Activated B cell treated with CpG ODN at 0.5 μM for 24 hours (primary cell): ENCODE data around the gene FNIP2. TPM values are rescaled to one million over a fixed set of nuclear protein-coding genes. Genes with fewer than 3 reads are reported as not detected.
"Not testable (repeated sequence)": the region's sequence is repeated elsewhere in the genome, so short reads cannot be mapped to it uniquely, and the experiment has no call there.

Source experiments
- ATAC-seq: fragments of 200-7000 bp; cut with Tn5 transposase; one replicate; pipeline ENCODE4 v1.10.0; 2021; ENCODE audit warnings: low read depth, mild to moderate bottlenecking, moderate library complexity
- CTCF ChIA-PET: fragments of 350-600 bp; sonication (Branson Sonifier 250); formaldehyde crosslinking; loops from one replicate; lab custom pipeline; 2021; ENCODE audit warnings: antibody characterized with exemption; lab: Charles Lee
- POLR2A ChIA-PET: fragments of 350-600 bp; sonication (Branson Sonifier 250); formaldehyde crosslinking; loops from one replicate; lab custom pipeline; 2021; ENCODE audit warnings: antibody characterized with exemption; lab: Charles Lee
- DNase-seq: peaks from one replicate; pipeline ENCODE4 v3.0.0; 2022
- H3K27ac Mint-ChIP-seq: one replicate; pipeline ENCODE4 v1.8.0; 2020; ENCODE audit warnings: mixed read lengths
- H3K27me3 Mint-ChIP-seq: one replicate; pipeline ENCODE4 v1.8.0; 2021; ENCODE audit warnings: mixed read lengths
- H3K36me3 Mint-ChIP-seq: one replicate; pipeline ENCODE4 v1.8.0; 2021; ENCODE audit warnings: low read depth, mixed read lengths
- H3K4me1 Mint-ChIP-seq: one replicate; pipeline ENCODE4 v1.8.0; 2021; ENCODE audit warnings: mixed read lengths
- H3K4me3 Mint-ChIP-seq: one replicate; pipeline ENCODE4 v1.8.0; 2020; ENCODE audit warnings: mild to moderate bottlenecking, mixed read lengths
- H3K9me3 Mint-ChIP-seq: one replicate; pipeline ENCODE4 v1.8.0; 2020; ENCODE audit warnings: mixed read lengths
- CTCF ChIP-seq: fragments of 200-600 bp; IDR thresholded peaks from one replicate; pipeline ENCODE4 v1.8.0; 2022; ENCODE audit warnings: antibody characterized with exemption, mild to moderate bottlenecking
- intact Hi-C: fragments of 100-400 bp; cut with micrococcal nuclease; formaldehyde crosslinking; loops from one replicate; pipeline ENCODE4 v1.15.1; 2024
- total RNA-seq: library from RNA; stranded (reverse); gene quantifications from 2 replicates; pipeline ENCODE4 v1.2.3, GENCODE V29; 2022

Gene FNIP2
- total RNA-seq, 1 donor from 2014 or later, result not detected

GRCh38 chr4:158802914-158803313 is 34.1 kb downstream of the FNIP2 start:
- TF ChIP-seq CTCF, result no peak
- no peaks in the 10 kb centered on the region for H3K36me3 Mint-ChIP-seq
- H3K4me3 Mint-ChIP-seq, result no peak overlapping the region

GRCh38 chr4:158805635-158806471 is 37.0 kb downstream of the FNIP2 start:
- Mint-ChIP-seq H3K27me3 (peaks cover 77% of the 10 kb centered on the region), H3K36me3 (no peaks in the 10 kb centered on the region), H3K27ac (no peak overlapping the region), H3K4me1 (peaks cover 15% of the 10 kb centered on the region), H3K4me3 (no peak overlapping the region), H3K9me3 (peaks cover 5% of the 10 kb centered on the region)
- intact Hi-C loops, result no loop called here
- ATAC-seq (no peak), DNase-seq (no peak)
- POLR2A ChIA-PET, result no interaction called here
- CTCF ChIA-PET, result interaction anchor here (1.2 kb wide), 1 partner anchor 44 kb away, joined by 3 read pairs; no protein-coding TSS in a partner anchor
- TF ChIP-seq CTCF, result no peak

More at GRCh38 chr4:158802914-158803313, 34.1 kb downstream of the FNIP2 start:
- DNase-seq, result no peak
- Mint-ChIP-seq H3K27me3 (peaks cover 70% of the 10 kb centered on the region), H3K9me3 (no peaks in the 10 kb centered on the region), H3K27ac (peak overlapping the region; percentile 26), H3K4me1 (no peaks in the 10 kb centered on the region)
- no peak for ATAC-seq
- ChIA-PET CTCF (no interaction called here), POLR2A (no interaction called here)
- intact Hi-C loops, result no loop called here

DNA sequence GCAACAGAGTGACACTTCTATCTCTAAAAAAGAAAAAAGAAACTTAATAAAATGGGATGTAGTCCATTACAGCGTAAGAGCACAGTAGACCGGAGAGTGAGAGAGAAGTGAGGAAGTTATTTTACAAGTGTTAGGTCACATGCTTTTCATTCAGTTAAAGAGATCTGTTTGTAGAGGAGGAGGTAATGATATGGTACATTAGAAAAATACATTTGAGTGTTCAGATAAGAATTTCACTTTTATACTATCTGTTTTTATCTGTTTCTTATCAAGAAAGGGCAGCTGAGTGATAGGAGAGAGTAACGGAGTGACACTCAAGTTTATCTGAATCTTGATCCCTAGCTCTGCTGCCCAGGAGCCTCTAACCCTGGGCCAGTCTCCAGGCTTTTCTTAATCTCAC is 38.9 kb downstream of the FNIP2 start:
- ATAC-seq, result no peak
- Mint-ChIP-seq H3K4me3 (no peak overlapping the region), H3K4me1 (peaks cover 24% of the 10 kb centered on the region), H3K27ac (no peak overlapping the region), H3K36me3 (no peaks in the 10 kb centered on the region), H3K9me3 (peaks cover 6% of the 10 kb centered on the region), H3K27me3 (peaks cover 73% of the 10 kb centered on the region)
- TF ChIP-seq CTCF, result no peak
- POLR2A ChIA-PET, result no interaction called here
- DNase-seq, result no peak
- intact Hi-C loops, result no loop called here
- CTCF ChIA-PET, result no interaction called here

DNA sequence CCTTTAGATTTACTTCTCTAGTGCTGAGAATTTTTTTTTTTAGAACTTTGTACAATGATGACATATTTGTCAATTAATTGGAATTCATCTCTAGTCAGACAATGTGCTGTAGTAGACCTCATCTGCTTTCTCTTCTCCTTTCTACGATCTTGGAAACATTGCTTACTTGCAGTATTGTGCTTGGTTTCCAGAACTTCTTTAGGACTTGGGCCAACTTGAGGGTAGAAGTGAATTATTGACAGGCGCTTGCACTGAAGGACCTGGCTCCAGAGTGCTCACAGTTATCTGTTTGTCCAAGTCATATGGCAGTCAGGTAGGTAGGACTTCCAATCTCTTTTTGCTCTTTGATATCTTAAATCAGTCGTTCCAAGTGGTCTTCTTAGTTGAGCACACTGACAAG is 39.6 kb downstream of the FNIP2 start:
- no peak for DNase-seq
- peaks cover 71% of the 10 kb centered on the region for H3K27me3 Mint-ChIP-seq
- H3K4me1 Mint-ChIP-seq, result peaks cover 24% of the 10 kb centered on the region
- ChIA-PET CTCF (no interaction called here), POLR2A (no interaction called here)
- no peak overlapping the region for H3K27ac Mint-ChIP-seq
- no peaks in the 10 kb centered on the region for H3K36me3 Mint-ChIP-seq
- H3K9me3 Mint-ChIP-seq, result peaks cover 8% of the 10 kb centered on the region
- intact Hi-C loops, result no loop called here
- TF ChIP-seq CTCF, result no peak
- H3K4me3 Mint-ChIP-seq, result no peak overlapping the region
- no peak for ATAC-seq

GRCh38 chr4:158809208-158809607 is 40.4 kb downstream of the FNIP2 start:
- DNase-seq, H3K27ac Mint-ChIP-seq, H3K36me3 Mint-ChIP-seq, H3K4me3 Mint-ChIP-seq, ATAC-seq, POLR2A ChIA-PET, H3K9me3 Mint-ChIP-seq, intact Hi-C loops, CTCF ChIA-PET: not testable (repeated sequence)
- Mint-ChIP-seq H3K27me3 (peaks cover 75% of the 10 kb centered on the region), H3K4me1 (peaks cover 24% of the 10 kb centered on the region)
